NCI-H128 (cell line): ENCODE results near the gene NCOA3.

Experiments used
- DNase-seq: peaks from one replicate; lab custom pipeline; 2025; ENCODE audit not compliant: unreplicated experiment; lab: John Stamatoyannopoulos, UW

The NCOA3 gene

GRCh38 chr20:47676219-47676721, 174.6 kb downstream of the NCOA3 start:
- no peak for DNase-seq

GRCh38 chr20:47676912-47677634, 175.4 kb downstream of the NCOA3 start:
- DNase-seq: no peak

DNA sequence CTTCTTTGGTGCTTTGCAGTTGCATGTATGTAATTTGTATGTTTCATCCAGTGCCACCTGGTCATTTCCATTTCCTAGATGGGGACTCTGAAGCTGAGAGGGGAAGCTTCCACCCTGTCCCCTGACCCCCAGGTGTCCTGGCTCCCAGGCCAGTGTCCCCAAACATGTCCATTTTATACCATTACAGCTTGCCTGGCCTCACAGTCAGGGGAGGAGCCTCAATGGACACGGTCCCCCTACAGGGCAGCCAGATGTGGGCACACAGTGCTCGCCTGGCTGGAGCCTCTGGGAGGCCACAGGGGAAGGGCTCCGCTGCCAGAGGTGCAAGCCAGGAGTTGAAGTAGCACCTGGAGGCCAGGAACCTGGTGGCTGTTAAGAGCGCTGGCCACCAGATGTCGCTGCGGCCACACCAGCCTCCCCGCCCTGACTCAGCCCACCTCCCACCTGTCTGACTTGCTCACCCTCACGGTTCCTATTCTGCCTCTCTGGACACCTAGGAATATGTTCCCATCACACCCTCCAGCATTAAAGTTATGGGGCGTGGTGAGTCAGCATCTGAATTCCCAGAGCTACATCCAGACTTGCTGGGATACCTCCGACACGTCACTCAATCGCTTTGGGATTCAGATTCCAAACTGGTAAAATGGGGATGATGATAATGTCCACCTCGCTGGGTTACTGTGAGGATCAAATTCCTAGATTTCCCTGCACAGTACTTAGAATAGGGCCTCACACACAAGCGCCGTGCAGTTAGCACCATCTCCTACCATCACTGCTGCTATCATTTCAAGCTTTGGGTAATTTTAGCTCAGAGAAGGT, 176.2 kb downstream of the NCOA3 start:
- peak; percentile 10 for DNase-seq

DNA sequence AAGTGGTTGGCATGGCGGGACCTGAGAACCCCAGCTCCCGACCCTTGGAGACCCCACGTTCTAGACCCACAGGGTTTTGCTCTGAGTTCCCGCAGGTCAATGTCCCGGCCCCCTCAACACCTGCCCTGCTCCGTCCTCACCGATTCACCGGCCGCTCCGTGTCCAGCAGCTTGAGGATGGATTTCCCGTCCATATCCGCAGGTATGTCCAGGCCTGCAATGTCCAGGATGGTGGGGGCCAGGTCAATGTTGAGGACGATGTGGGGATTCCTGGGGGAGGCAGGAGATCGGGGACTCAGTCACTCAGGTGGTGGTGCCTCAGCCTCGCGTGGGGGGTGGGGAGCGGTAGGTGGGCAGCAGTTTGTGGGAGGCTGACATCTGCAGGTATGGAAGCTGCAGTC, 176.8 kb downstream of the NCOA3 start:
- DNase-seq: no peak

DNA sequence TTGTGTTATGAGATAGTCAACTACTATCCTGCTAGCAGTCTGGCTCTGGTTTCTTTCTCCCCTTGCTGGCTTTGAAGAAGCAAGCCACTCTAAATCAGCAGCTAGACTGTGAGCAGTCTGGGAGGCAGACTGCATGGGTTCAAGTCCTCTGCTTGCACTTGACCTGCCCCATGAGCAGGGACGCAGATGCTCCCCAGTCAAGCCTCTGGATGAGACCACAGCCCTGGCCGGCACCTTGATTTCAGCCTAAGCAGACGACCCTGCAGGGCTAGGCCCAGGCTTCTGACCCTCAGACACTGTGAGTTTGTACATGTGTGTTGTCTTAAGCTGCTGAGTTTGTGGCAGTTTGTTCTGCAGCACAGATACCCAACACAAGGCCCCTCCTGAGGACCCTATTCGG, 177.8 kb downstream of the NCOA3 start:
- DNase-seq: no peak

- no peak for DNase-seq
These were observed 179.3 kb downstream of the NCOA3 start for GRCh38 chr20:47680804-47681529.

DNA sequence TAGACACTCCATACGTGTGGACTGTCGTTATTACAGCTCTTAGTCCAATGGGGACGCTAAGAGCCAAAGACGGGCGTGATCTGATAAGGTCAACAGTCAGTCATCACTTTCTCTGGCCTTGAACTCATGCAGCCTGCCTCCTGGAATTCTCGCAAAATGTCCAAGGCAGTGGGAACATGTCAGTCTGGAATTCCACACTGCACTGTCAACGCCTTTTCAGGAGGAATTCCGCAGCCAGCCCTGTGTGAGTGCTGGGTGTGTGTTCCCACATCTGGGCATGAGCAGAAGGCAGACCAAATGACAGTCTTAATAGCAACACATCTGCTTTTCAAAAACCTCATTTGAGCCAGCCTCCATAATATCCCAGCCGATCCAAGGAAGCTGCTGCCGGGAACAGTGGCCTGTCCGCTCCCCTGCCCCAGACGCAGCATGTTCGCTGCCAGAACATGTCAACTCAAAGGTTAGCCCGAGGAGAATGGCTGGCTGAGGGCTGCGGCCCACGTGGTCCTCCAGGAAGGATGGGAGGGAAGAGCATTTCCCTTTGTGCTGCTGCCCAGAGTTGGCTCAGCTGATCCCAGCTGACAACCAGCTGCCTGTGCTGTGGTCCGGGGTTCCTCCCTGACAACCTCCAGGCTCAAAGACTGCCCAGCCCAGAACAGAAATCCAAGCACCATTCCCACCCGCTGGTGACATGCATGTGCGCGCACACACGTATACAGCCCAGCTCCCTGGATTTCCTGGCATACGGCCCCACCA, 180.5 kb downstream of the NCOA3 start:
- no peak for DNase-seq

DNA sequence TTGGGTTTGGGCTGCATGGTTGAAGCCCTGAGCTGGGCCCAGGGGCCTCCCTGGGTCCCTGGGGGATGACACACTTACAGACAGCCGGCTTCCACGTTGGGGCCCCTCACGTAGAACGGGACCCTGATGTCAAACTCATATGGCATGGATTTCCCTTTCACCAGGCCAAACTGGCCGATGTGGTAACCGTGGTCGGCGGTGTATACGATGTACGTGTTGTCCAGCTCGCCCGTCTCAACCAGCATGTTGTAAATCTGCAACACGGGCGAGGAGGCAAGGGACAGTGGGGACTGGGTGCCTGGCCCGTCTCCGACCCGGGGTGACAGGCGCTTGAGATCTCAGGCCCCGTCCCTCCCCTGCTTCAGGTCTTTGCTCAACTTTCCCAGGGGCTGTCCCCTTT, 181.2 kb downstream of the NCOA3 start:
- DNase-seq: no peak

GRCh38 chr20:47684306-47685080, 182.8 kb downstream of the NCOA3 start:
- no peak for DNase-seq

- no peak for DNase-seq
These were observed 184.9 kb downstream of the NCOA3 start for GRCh38 chr20:47686545-47686944.

DNA sequence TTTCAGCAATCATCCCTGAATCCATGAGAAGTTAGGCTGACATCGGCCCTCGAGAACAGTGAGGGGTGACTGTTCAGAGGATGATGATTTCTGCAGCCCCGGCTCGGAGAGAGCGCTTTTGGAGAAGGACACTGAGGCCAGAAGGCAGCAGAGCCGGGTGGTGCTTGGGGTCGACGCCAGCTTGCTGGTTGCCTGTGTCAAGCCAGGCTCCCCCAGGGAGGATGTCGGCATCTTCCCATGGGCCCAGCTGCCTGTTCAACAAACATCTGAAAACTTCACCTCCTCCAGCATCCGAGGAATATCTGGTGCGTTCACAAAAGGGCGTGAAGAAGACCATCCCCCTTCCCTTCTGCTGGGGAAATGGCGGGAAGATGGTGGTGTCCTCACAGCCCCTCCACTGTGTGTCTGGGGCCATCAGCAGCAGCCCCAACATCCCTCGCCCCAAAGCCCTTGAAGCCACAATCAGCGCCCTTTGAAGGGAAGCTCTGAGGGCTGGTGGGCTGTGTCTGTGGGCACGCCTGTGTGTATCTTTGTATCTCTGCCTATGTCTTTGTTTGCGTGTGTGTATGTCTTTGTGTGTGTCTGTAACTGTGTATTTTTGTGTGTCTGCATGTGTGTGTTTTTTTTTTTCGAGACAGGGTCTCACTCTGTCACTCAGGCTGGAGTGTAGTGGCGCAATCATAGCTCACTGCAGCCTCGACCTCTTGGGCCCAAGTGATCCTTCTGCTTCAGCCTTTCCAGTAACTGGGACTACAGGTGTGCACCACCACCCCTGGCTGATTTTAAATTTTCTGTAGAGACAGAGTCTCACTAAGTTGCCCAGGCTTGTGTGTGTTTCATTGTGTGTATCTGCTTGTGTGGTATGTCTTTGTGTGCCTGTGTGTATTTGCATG, 185.7 kb downstream of the NCOA3 start:
- no peak for DNase-seq

DNA sequence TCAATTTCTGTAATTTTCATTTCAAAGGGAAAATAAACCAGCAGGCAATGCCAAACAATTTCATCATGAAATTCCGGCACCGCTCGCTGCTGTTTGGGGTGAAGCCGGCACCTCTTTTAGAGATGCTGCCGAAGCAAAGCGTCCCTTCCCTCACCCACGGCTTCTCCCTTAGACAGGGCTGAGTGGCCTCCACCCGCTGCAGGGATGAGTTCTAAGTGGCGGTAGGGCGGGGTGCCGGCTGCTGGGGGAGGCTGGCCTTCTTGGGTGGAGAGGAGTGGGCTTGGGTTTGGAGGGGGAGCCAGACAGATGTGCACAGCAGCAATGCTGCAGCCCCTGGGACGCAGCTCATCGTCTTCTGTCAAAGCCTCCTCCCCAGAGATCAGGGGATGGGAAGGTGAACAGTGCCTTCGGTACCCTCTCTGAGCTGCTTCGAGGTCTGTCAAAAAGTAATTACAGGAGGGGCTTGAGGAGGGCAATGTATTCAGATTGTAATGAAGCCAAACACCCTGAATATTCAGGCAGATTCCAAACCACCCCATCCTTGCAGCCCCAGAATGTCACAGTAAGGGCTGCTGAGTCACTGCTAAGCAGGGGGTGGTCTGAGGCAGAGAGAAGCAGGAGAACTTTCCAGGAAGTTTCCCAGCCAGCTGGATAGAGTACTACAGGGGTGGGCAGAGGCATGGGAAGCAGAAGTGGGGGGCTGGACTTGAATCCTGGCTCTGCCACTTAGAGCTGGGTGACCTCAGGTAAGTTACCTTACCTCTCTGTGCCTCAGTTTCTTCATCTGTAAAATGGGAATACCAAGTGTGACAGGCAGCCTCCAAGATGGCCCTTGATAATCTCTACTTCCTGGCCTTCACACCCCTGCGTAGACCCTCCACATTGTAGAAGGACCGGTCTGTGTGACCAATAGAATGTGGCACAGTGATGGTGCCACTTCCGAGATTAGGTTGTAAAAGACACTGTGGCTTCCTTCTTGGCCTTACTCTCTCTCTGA, 187.0 kb downstream of the NCOA3 start:
- DNase-seq: no peak

GRCh38 chr20:47689731-47690130, 188.0 kb downstream of the NCOA3 start:
- DNase-seq: no peak

DNA sequence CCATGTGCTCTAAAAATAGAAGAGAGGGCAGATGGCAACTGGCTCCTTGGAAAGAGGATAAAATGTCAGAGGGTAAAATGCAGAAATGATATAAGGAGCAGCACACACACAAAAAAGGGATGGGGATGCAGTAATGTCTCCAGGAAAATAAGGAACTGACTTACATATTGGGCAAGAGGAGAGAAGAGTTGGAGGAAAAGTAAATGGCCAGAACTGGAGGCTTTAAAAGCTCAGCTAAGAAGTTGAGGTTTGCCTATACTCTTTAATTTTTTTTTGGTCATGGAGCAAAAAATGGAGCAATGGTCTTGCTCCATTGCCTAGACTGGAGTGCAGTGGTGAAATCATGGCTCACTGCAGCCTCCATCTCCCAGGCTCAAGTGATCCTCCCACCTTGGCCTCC, 189.9 kb downstream of the NCOA3 start:
- DNase-seq: no peak

- DNase-seq: no peak
These were observed 192.5 kb downstream of the NCOA3 start for GRCh38 chr20:47694021-47694818.

DNA sequence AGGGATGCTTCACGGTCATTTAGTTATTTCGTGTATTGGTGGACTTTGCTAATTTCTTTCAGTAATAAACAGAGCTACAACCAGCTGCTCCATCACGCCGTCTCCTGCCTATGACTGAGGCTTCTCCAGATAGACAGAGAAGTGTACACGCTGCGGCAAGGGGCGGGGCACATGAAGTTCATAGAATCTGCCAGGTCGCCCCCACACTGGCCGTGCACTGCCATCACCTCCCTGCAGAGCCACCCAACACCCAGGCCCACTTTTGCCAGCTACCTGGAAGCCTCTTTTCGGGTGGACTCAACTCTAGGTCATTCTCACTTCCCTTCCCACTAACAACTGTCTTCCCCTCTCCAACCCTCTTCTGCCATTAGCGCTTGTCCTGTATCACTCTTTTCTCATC, 195.2 kb downstream of the NCOA3 start:
- no peak for DNase-seq

GRCh38 chr20:47698142-47698541, 196.5 kb downstream of the NCOA3 start:
- no peak for DNase-seq
